Tibial nerve (tissue), 4 donors: ENCODE results near the gene ZG16B.

Experiments
- EP300 ChIP-seq, 2 donors: sonication (generic); formaldehyde crosslinking; IDR thresholded peaks; one replicate each; pipeline ENCODE4 v1.6.1; 2017; ENCODE audit warnings: antibody characterized with exemption in 2 of 2, mild to moderate bottlenecking in 1 of 2
- POLR2A ChIP-seq, 2 donors: fragments of 450-650 bp; IDR thresholded peaks; one replicate each; pipeline ENCODE4 v1.6.1; 2017; ENCODE audit warnings: antibody characterized with exemption in 2 of 2, mild to moderate bottlenecking in 2 of 2, moderate library complexity in 2 of 2
- TF ChIP-seq, protein P1 (sequence below), 5 experiments: fragments of 200-600 bp in 3 of 5; fragments of 450-650 bp in 2 of 5; sonication (generic) in 3 of 5; IDR thresholded peaks; one replicate each; pipeline ENCODE4 v1.5.1; 2016 to 2019; ENCODE audit warnings: antibody characterized with exemption in 5 of 5, mild to moderate bottlenecking in 3 of 5, moderate library complexity in 2 of 5

DNA sequence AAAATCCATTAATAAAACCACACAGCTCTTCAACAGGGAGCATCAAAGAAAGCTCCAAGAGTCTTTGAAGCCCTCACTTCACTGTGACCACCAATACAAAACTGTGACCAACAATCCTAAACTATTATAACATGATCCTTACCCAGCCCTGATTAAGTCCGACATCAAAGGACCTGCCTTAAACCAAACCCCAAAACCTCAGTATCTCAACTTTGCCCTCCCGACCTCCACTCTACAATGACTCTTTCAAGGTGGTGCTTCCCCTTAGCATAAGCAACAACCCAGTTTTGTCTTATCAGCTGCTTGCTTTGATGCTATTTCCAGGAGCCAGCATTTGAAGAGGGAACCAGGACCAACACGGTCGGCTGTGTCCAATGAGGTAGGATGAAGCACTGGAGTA is 36.3 kb downstream of the ZG16B start:
- TF ChIP-seq POLR2A (IDR thresholded peaks at IDR 0.05) (no peak), EP300 (IDR thresholded peaks at IDR 0.05) (no peak)
- TF ChIP-seq, protein P1, sequence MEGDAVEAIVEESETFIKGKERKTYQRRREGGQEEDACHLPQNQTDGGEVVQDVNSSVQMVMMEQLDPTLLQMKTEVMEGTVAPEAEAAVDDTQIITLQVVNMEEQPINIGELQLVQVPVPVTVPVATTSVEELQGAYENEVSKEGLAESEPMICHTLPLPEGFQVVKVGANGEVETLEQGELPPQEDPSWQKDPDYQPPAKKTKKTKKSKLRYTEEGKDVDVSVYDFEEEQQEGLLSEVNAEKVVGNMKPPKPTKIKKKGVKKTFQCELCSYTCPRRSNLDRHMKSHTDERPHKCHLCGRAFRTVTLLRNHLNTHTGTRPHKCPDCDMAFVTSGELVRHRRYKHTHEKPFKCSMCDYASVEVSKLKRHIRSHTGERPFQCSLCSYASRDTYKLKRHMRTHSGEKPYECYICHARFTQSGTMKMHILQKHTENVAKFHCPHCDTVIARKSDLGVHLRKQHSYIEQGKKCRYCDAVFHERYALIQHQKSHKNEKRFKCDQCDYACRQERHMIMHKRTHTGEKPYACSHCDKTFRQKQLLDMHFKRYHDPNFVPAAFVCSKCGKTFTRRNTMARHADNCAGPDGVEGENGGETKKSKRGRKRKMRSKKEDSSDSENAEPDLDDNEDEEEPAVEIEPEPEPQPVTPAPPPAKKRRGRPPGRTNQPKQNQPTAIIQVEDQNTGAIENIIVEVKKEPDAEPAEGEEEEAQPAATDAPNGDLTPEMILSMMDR (IDR thresholded peaks at IDR 0.05): no peak
